ENCODE results near the gene EYA2.

EYA2 gene

DNA sequence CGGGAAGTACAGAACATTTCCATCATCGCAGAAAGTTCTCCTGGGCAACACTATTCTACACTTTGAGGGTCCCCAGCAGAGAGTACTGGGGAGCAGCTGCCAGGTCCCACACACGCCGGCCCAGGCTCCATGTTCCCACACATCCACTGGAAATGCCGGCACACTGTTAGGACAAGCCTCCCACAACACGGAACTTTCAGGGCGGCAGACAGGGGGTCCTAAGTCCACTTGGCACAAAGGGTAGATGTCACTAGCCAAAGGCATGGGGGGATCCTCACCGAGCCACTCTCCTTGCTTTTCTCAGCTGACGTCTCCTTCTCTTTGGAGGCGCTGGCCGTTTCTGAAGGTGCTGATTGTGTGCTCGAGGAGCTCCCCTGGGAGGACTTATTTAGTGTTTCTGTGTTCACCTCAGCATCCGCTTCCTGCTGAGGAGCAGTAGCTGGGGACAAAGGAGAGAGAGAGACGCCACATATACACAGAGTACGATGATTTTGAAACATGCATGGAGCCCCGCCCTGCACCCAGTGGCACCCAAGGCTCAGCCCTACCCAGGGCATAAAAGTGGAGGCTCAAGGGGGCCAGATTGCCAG, 326.5 kb downstream of the EYA2 start:
- FAIRE-seq, result no peak
- no peak for DNase-seq (ENCODE audit: insufficient read length, low spot score)
- TF ChIP-seq CTCF (IDR thresholded peaks at IDR 0.05; ENCODE audit: insufficient read depth, missing control alignments), result no peak

- no peak for FAIRE-seq
- no peak for TF ChIP-seq CTCF (IDR thresholded peaks at IDR 0.05; ENCODE audit: insufficient read depth, missing control alignments)
- DNase-seq (ENCODE audit: insufficient read length, low spot score), result no peak
These were observed 328.0 kb downstream of the EYA2 start for GRCh38 chr20:47222468-47223119.

- TF ChIP-seq CTCF (IDR thresholded peaks at IDR 0.05; ENCODE audit: insufficient read depth, missing control alignments), result no peak
- DNase-seq (ENCODE audit: insufficient read length, low spot score) (no peak), FAIRE-seq (no peak)
These were observed 329.3 kb downstream of the EYA2 start for GRCh38 chr20:47223896-47224295.

GRCh38 chr20:47224300-47224791, 329.7 kb downstream of the EYA2 start:
- no peak for DNase-seq (ENCODE audit: insufficient read length, low spot score)
- no peak for TF ChIP-seq CTCF (IDR thresholded peaks at IDR 0.05; ENCODE audit: insufficient read depth, missing control alignments)
- FAIRE-seq, result no peak

DNA sequence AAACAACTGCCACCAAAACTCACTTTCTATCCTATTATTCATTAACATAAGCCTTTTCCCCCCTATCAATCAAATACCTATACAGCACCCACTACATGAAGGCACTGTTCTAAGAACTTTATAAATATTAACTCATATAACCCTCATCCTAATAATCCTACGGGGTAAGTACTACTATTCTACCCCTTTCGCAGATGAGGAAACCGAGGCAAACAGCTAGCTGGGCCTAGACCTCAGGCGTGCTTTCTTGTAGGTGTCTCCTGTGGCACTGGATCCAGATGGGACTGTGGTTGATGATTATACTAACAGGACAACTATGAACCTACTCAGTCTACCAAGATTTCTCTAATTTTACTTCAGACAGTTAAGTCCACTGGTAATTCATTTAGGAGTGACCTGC, 330.2 kb downstream of the EYA2 start:
- TF ChIP-seq CTCF (IDR thresholded peaks at IDR 0.05; ENCODE audit: insufficient read depth, missing control alignments), result no peak
- no peak for DNase-seq (ENCODE audit: insufficient read length, low spot score)
- FAIRE-seq, result no peak

GRCh38 chr20:47225458-47225857, 330.8 kb downstream of the EYA2 start:
- FAIRE-seq, result no peak
- no peak for TF ChIP-seq CTCF (IDR thresholded peaks at IDR 0.05; ENCODE audit: insufficient read depth, missing control alignments)
- DNase-seq (ENCODE audit: insufficient read length, low spot score), result no peak

GRCh38 chr20:47227119-47227518, 332.5 kb downstream of the EYA2 start:
- no peak for DNase-seq (ENCODE audit: insufficient read length, low spot score)
- TF ChIP-seq CTCF (IDR thresholded peaks at IDR 0.05; ENCODE audit: insufficient read depth, missing control alignments), result no peak
- FAIRE-seq, result no peak
